NB4 (cell line): Measurements from ENCODE around the gene UPF3A.

Source experiments
- CTCF ChIP-seq: IDR thresholded peaks from one replicate; pipeline ENCODE4 v1.5.1; 2012; ENCODE audit warnings: low read depth, low read length
- MYC ChIP-seq: IDR thresholded peaks from 2 replicates; pipeline ENCODE4 v1.6.1; 2011; ENCODE audit warnings: low read depth, low read length
- POLR2A ChIP-seq: IDR thresholded peaks from 2 replicates; pipeline ENCODE4 v1.6.1; 2011; ENCODE audit warnings: mild to moderate bottlenecking; ENCODE audit not compliant: insufficient read length; ENCODE audit errors: extremely low read depth
- TF ChIP-seq, protein P1 (sequence below): IDR thresholded peaks from 2 replicates; pipeline ENCODE4 v1.6.1; 2011; ENCODE audit warnings: low read depth, low read length

DNA sequence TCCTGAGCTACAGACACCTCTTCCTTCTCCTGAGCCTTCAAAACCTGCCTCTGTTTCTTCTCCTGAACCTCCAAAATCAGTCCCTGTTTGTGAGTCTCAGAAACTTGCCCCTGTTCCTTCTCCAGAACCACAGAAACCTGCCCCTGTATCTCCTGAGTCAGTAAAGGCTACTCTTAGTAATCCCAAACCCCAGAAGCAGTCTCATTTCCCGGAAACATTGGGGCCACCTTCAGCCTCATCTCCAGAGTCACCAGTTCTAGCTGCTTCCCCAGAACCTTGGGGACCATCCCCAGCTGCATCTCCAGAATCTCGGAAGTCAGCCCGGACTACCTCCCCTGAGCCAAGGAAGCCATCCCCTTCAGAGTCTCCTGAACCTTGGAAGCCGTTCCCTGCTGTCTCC is 42.9 kb downstream of the UPF3A start:
- TF ChIP-seq CTCF (no peak), POLR2A (no peak), MYC (no peak)
- TF ChIP-seq, protein P1, sequence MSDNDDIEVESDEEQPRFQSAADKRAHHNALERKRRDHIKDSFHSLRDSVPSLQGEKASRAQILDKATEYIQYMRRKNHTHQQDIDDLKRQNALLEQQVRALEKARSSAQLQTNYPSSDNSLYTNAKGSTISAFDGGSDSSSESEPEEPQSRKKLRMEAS, result no peak
